Measurements from ENCODE around the gene FADS6. TPM values are rescaled to one million over a fixed set of nuclear protein-coding genes. Genes with fewer than 3 reads are reported as not detected.

Gene FADS6
- total and polyA plus RNA-seq, 2 of the 13 experiments (the other 11 are each of a cell fraction or from before 2014, with no cell fraction given) = 0.11 TPM

DNA sequence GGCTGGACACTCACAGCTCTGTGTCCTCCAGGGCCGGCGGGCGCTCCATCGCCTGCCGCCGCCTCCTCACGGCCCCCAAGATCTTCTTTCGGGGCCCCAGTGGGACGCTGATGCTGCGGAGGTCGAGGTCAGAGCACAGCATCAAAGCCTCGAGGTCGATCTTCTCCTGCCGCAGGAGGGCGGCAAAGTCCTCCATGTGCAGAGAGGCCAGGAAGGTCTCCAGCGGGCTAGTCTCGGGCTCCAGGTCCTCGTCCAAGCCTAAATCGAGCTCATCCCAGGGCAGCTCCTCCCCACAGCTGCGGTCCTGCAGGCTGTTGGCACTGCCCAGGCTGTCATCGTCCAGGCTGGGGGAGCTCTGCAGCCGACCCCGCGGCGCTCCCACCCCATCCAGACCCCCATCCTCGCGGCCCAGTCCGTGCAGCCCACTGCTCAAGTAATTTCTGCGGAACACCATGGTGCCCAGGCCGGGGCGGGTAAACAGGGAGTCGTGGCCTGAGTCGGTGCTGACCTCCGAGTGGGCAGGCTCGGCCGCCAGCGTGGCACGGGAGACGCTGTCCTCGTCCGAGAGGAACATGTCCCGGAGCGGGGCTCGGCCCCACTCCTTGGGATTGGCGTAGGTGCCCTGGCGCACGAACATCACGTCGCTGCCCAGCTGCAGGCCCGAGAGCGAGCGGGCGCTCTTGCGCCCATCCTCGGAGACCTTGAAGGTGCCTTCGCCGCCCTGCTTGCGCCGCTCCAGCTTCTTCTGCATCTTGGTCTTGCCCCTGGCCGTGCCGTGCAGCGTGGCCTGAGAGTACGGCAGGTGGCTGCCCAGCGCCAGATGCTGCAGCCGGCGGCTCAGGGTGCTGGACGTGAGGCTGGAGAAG is 26.2 kb upstream of the FADS6 start (continued):
- TF ChIP-seq, protein P1, sequence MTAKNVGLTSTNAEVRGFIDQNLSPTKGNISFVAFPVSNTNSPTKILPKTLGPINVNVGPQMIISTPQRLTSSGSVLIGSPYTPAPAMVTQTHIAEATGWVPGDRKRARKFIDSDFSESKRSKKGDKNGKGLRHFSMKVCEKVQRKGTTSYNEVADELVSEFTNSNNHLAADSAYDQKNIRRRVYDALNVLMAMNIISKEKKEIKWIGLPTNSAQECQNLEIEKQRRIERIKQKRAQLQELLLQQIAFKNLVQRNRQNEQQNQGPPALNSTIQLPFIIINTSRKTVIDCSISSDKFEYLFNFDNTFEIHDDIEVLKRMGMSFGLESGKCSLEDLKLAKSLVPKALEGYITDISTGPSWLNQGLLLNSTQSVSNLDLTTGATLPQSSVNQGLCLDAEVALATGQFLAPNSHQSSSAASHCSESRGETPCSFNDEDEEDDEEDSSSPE (CRISPR knock-in tag; IDR thresholded peaks at IDR 0.05) = 0 out of 2 replicates have a peak, but pooled peaks have one; percentile 35
- TF ChIP-seq, protein P2, sequence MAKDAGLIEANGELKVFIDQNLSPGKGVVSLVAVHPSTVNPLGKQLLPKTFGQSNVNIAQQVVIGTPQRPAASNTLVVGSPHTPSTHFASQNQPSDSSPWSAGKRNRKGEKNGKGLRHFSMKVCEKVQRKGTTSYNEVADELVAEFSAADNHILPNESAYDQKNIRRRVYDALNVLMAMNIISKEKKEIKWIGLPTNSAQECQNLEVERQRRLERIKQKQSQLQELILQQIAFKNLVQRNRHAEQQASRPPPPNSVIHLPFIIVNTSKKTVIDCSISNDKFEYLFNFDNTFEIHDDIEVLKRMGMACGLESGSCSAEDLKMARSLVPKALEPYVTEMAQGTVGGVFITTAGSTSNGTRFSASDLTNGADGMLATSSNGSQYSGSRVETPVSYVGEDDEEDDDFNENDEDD (CRISPR knock-in tag; IDR thresholded peaks at IDR 0.05; ENCODE audit: borderline replicate concordance) = peak; percentile 71; the same call in 1 of the 2 replicates
- TF ChIP-seq DNMT1 (CRISPR knock-in tag; IDR thresholded peaks at IDR 0.05) (peak; percentile 72; the same call in 1 of the 2 replicates), PLRG1 (conservative IDR thresholded peaks at IDR 0.05) (no peak), ATF7 (IDR thresholded peaks at IDR 0.05) (no peak), ATF7 (CRISPR knock-in tag; IDR thresholded peaks at IDR 0.05) (no peak), ZNF451 (CRISPR knock-in tag; IDR thresholded peaks at IDR 0.05) (peak; percentile 44; the same call in 1 of the 2 replicates), ZNF326 (CRISPR knock-in tag; IDR thresholded peaks at IDR 0.05; ENCODE audit: borderline replicate concordance) (no peak), NKX3-1 (CRISPR knock-in tag; IDR thresholded peaks at IDR 0.05) (no peak), BHLHE40 (IDR thresholded peaks at IDR 0.05; ENCODE audit: low read length) (no peak), MAF1 (CRISPR knock-in tag; IDR thresholded peaks at IDR 0.05; ENCODE audit: borderline replicate concordance) (no peak), ZNF652 (CRISPR knock-in tag; IDR thresholded peaks at IDR 0.05; ENCODE audit: borderline replicate concordance, low read depth) (no peak), ZC3H4 (CRISPR knock-in tag; IDR thresholded peaks at IDR 0.05; ENCODE audit: borderline replicate concordance) (no peak), FOXP1 (IDR thresholded peaks at IDR 0.05) (no peak), FOXP1 (CRISPR knock-in tag; IDR thresholded peaks at IDR 0.05) (no peak), ZNF460 (CRISPR knock-in tag; IDR thresholded peaks at IDR 0.05; ENCODE audit: borderline replicate concordance) (no peak)
- TF ChIP-seq, protein P3, sequence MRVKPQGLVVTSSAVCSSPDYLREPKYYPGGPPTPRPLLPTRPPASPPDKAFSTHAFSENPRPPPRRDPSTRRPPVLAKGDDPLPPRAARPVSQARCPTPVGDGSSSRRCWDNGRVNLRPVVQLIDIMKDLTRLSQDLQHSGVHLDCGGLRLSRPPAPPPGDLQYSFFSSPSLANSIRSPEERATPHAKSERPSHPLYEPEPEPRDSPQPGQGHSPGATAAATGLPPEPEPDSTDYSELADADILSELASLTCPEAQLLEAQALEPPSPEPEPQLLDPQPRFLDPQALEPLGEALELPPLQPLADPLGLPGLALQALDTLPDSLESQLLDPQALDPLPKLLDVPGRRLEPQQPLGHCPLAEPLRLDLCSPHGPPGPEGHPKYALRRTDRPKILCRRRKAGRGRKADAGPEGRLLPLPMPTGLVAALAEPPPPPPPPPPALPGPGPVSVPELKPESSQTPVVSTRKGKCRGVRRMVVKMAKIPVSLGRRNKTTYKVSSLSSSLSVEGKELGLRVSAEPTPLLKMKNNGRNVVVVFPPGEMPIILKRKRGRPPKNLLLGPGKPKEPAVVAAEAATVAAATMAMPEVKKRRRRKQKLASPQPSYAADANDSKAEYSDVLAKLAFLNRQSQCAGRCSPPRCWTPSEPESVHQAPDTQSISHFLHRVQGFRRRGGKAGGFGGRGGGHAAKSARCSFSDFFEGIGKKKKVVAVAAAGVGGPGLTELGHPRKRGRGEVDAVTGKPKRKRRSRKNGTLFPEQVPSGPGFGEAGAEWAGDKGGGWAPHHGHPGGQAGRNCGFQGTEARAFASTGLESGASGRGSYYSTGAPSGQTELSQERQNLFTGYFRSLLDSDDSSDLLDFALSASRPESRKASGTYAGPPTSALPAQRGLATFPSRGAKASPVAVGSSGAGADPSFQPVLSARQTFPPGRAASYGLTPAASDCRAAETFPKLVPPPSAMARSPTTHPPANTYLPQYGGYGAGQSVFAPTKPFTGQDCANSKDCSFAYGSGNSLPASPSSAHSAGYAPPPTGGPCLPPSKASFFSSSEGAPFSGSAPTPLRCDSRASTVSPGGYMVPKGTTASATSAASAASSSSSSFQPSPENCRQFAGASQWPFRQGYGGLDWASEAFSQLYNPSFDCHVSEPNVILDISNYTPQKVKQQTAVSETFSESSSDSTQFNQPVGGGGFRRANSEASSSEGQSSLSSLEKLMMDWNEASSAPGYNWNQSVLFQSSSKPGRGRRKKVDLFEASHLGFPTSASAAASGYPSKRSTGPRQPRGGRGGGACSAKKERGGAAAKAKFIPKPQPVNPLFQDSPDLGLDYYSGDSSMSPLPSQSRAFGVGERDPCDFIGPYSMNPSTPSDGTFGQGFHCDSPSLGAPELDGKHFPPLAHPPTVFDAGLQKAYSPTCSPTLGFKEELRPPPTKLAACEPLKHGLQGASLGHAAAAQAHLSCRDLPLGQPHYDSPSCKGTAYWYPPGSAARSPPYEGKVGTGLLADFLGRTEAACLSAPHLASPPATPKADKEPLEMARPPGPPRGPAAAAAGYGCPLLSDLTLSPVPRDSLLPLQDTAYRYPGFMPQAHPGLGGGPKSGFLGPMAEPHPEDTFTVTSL (CRISPR knock-in tag; IDR thresholded peaks at IDR 0.05; ENCODE audit: borderline replicate concordance) = no peak
- TF ChIP-seq, protein P4, sequence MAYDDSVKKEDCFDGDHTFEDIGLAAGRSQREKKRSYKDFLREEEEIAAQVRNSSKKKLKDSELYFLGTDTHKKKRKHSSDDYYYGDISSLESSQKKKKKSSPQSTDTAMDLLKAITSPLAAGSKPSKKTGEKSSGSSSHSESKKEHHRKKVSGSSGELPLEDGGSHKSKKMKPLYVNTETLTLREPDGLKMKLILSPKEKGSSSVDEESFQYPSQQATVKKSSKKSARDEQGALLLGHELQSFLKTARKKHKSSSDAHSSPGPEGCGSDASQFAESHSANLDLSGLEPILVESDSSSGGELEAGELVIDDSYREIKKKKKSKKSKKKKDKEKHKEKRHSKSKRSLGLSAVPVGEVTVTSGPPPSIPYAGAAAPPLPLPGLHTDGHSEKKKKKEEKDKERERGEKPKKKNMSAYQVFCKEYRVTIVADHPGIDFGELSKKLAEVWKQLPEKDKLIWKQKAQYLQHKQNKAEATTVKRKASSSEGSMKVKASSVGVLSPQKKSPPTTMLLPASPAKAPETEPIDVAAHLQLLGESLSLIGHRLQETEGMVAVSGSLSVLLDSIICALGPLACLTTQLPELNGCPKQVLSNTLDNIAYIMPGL (CRISPR knock-in tag; IDR thresholded peaks at IDR 0.05; ENCODE audit: borderline replicate concordance in 1 of 2, low read depth in 1 of 2) = 0 out of 4 replicates have a peak, but pooled peaks of 1 of the 2 experiments have one; percentile 27
